GM23338 (cell line): ENCODE measurements around the gene CMIP. TPM values are rescaled to one million over a fixed set of nuclear protein-coding genes. Genes with fewer than 3 reads are reported as not detected.

Experiments used
- ATAC-seq: fragments of 200-7000 bp; cut with Tn5 transposase; 3 replicates; pipeline ENCODE4 v1.9.1; 2020
- DNase-seq: peaks from one replicate; pipeline ENCODE4 v3.0.0-alpha.2; 2015; ENCODE audit warnings: low spot score
- H2AFZ ChIP-seq: fragments of 200-600 bp; sonication (generic); 2 replicates; pipeline ENCODE4 v1.8.0; 2016; ENCODE audit warnings: antibody characterized with exemption, mild to moderate bottlenecking, moderate library complexity
- H3F3A ChIP-seq: fragments of 200-600 bp; sonication (generic); replicated peaks from 2 replicates; pipeline ENCODE4 v1.8.0; 2017; ENCODE audit warnings: antibody characterized with exemption, mixed run types, low read depth
- H3K27ac ChIP-seq: fragments of 200-600 bp; sonication (generic); 2 replicates; pipeline ENCODE4 v1.6.1; 2016; ENCODE audit warnings: low read depth
- H3K27me3 ChIP-seq: fragments of 200-600 bp; sonication (generic); 2 replicates; pipeline ENCODE4 v1.8.0; 2016; ENCODE audit warnings: mild to moderate bottlenecking, mixed run types, moderate library complexity; ENCODE audit not compliant: insufficient read depth
- H3K36me3 ChIP-seq: fragments of 200-600 bp; sonication (generic); 2 replicates; pipeline ENCODE4 v1.8.0; 2016; ENCODE audit warnings: mild to moderate bottlenecking; ENCODE audit not compliant: insufficient read depth
- H3K4me1 ChIP-seq: fragments of 200-600 bp; sonication (generic); 2 replicates; pipeline ENCODE4 v1.8.0; 2016; ENCODE audit warnings: mild to moderate bottlenecking, moderate library complexity; ENCODE audit not compliant: insufficient read depth
- H3K4me2 ChIP-seq: fragments of 200-600 bp; sonication (generic); 2 replicates; pipeline ENCODE4 v1.7.1; 2017; ENCODE audit warnings: mixed run types
- H3K4me3 ChIP-seq: fragments of 200-600 bp; sonication (generic); 2 replicates; pipeline ENCODE4 v1.6.1; 2016; ENCODE audit warnings: mixed run types
- H3K79me2 ChIP-seq: fragments of 200-600 bp; sonication (generic); replicated peaks from 2 replicates; pipeline ENCODE4 v1.8.0; 2017; ENCODE audit warnings: mild to moderate bottlenecking; ENCODE audit not compliant: insufficient read depth
- H3K9me2 ChIP-seq: fragments of 200-600 bp; sonication (generic); 2 replicates; pipeline ENCODE4 v1.8.0; 2017; ENCODE audit not compliant: insufficient read depth
- H4K20me1 ChIP-seq: fragments of 200-600 bp; sonication (generic); replicated peaks from 2 replicates; pipeline ENCODE4 v1.8.0; 2017; ENCODE audit warnings: mild to moderate bottlenecking; ENCODE audit not compliant: insufficient read depth
- H3K27ac Mint-ChIP-seq: 2 replicates; pipeline ENCODE4 v1.8.0; 2020; ENCODE audit warnings: inconsistent platforms, mild to moderate bottlenecking, moderate library complexity, mixed read lengths
- H3K27me3 Mint-ChIP-seq: 3 replicates; pipeline ENCODE4 v1.8.0; 2022; ENCODE audit warnings: low read depth, mild to moderate bottlenecking, moderate library complexity, mixed read lengths, inconsistent platforms; ENCODE audit not compliant: insufficient read depth, poor library complexity
- H3K36me3 Mint-ChIP-seq: 3 replicates; pipeline ENCODE4 v1.8.0; 2021; ENCODE audit warnings: low read depth, mild to moderate bottlenecking, inconsistent platforms, moderate library complexity, mixed read lengths
- H3K4me1 Mint-ChIP-seq: 3 replicates; pipeline ENCODE4 v1.8.0; 2020; ENCODE audit warnings: mild to moderate bottlenecking, inconsistent platforms, mixed read lengths
- H3K4me3 Mint-ChIP-seq: 3 replicates; pipeline ENCODE4 v1.8.0; 2021; ENCODE audit warnings: moderate library complexity, mild to moderate bottlenecking, inconsistent platforms, mixed read lengths
- H3K9me3 Mint-ChIP-seq: 3 replicates; pipeline ENCODE4 v1.8.0; 2020; ENCODE audit warnings: moderate library complexity, mild to moderate bottlenecking, inconsistent platforms, mixed read lengths
- CREB1 ChIP-seq: fragments of 250-450 bp; sonication (Bioruptor Pico); IDR thresholded peaks from 2 replicates; pipeline ENCODE4 v1.5.0; 2020; ENCODE audit warnings: low read depth, mild to moderate bottlenecking, moderate library complexity
- CTCF ChIP-seq, 2 experiments: fragments of 200-600 bp in 1 of 2; sonication (generic) in 1 of 2; conservative IDR thresholded peaks; 2 replicates each; pipeline versions ENCODE4 v1.5.1 to v1.6.1; 2016 to 2017; ENCODE audit warnings: antibody characterized with exemption in 2 of 2, low read depth in 2 of 2, mild to moderate bottlenecking in 2 of 2, moderate library complexity in 1 of 2
- ETS1 ChIP-seq: IDR thresholded peaks from 2 replicates; pipeline ENCODE4 v1.6.1; 2016; ENCODE audit warnings: antibody characterized with exemption
- EZH2 ChIP-seq: fragments of 200-600 bp; sonication (generic); IDR thresholded peaks from one replicate; pipeline ENCODE4 v1.8.0; 2017; ENCODE audit warnings: antibody characterized with exemption, mild to moderate bottlenecking, low read depth; ENCODE audit not compliant: unreplicated experiment
- JUNB ChIP-seq: IDR thresholded peaks from one replicate; pipeline ENCODE4 v1.6.1; 2016; ENCODE audit warnings: antibody characterized with exemption; ENCODE audit not compliant: unreplicated experiment
- REST ChIP-seq: IDR thresholded peaks from one replicate; pipeline ENCODE4 v1.6.1; 2018; ENCODE audit warnings: antibody characterized with exemption; ENCODE audit not compliant: unreplicated experiment
- STAT1 ChIP-seq: IDR thresholded peaks from one replicate; pipeline ENCODE4 v1.6.1; 2016; ENCODE audit warnings: antibody characterized with exemption; ENCODE audit not compliant: unreplicated experiment
- ZNF114 ChIP-seq: fragments of 250-450 bp; sonication (Bioruptor Pico); IDR thresholded peaks from 2 replicates; pipeline ENCODE4 v1.5.0; 2020; ENCODE audit warnings: mild to moderate bottlenecking, moderate library complexity
- ZNF462 ChIP-seq: fragments of 250-450 bp; sonication (Bioruptor Pico); IDR thresholded peaks from 2 replicates; pipeline ENCODE4 v1.5.0; 2020; ENCODE audit warnings: mild to moderate bottlenecking, moderate library complexity
- polyA plus RNA-seq: library from polyadenylated mRNA; unstranded; fragments of >200 nt; fragmentation: Nextera tagmentation; extraction: Ambion mirVana; gene quantifications from 2 replicates; pipeline ENCODE4 v1.2.1, GENCODE V29; 2016
- total RNA-seq: library from RNA; depleted of rRNA; stranded (reverse); fragments of >200 nt; shearing (Covaris generic); gene quantifications from 2 replicates; pipeline ENCODE4 v1.2.3, GENCODE V29; 2014

Gene CMIP
- total and polyA plus RNA-seq, 2 experiments from 2014 or later: 9.5 to 62.3 TPM

- Mint-ChIP-seq H3K4me1 (peaks cover 18% of the 10 kb centered on the region), H3K27ac (no peak overlapping the region), H3K4me3 (no peak overlapping the region), H3K27me3 (peaks cover 5% of the 10 kb centered on the region), H3K9me3 (no peaks in the 10 kb centered on the region; the same call in 2 of the 3 replicates), H3K36me3 (peaks cover 20% of the 10 kb centered on the region; the same call in 2 of the 3 replicates)
- ATAC-seq: no peak
- Histone ChIP-seq H4K20me1 (peaks cover 40% of the 10 kb centered on the region), H2AFZ (no peak overlapping the region), H3K79me2 (peaks cover 99% of the 10 kb centered on the region), H3K27me3 (no peaks in the 10 kb centered on the region), H3K4me1 (peaks cover 17% of the 10 kb centered on the region; the same call in 1 of the 2 replicates), H3K9me2 (no peaks in the 10 kb centered on the region), H3K27ac (peak overlapping the region; percentile 45), H3K4me3 (no peak overlapping the region), H3F3A (no peaks in the 10 kb centered on the region), H3K4me2 (no peak overlapping the region), H3K36me3 (no peaks in the 10 kb centered on the region)
- TF ChIP-seq REST: no peak
- TF ChIP-seq CREB1: no peak
- TF ChIP-seq ZNF114 (CRISPR knock-in tag): no peak
- TF ChIP-seq ETS1: no peak
- no peak for DNase-seq
These were observed 81.6 kb downstream of the CMIP start for GRCh38 chr16:81526199-81526598.

GRCh38 chr16:81526935-81527334, 82.3 kb downstream of the CMIP start:
- H4K20me1 ChIP-seq: peaks cover 40% of the 10 kb centered on the region
- Mint-ChIP-seq H3K27me3 (peaks cover 5% of the 10 kb centered on the region), H3K4me3 (no peak overlapping the region)
- TF ChIP-seq EZH2 (no peak), STAT1 (no peak), CTCF (conservative IDR thresholded peaks at IDR 0.05; ENCODE audit: low read depth in 2 of 2) (no peak), JUNB (no peak), ZNF462 (CRISPR knock-in tag) (no peak), CREB1 (no peak)

More at GRCh38 chr16:81526935-81527334, 82.3 kb downstream of the CMIP start:
- no peak for ATAC-seq
- H3K4me1 ChIP-seq: peaks cover 17% of the 10 kb centered on the region; the same call in 1 of the 2 replicates
- H3K4me2 ChIP-seq: no peak overlapping the region
- no peak for DNase-seq
- Mint-ChIP-seq H3K36me3 (peaks cover 20% of the 10 kb centered on the region; the same call in 2 of the 3 replicates), H3K4me1 (peaks cover 18% of the 10 kb centered on the region), H3K27ac (no peak overlapping the region), H3K9me3 (no peaks in the 10 kb centered on the region; the same call in 2 of the 3 replicates)
- H3K27ac ChIP-seq: peak overlapping the region; percentile 45; the same call in 1 of the 2 replicates
- no peaks in the 10 kb centered on the region for H3F3A ChIP-seq
- H3K27me3 ChIP-seq: no peaks in the 10 kb centered on the region
- H3K4me3 ChIP-seq: no peak overlapping the region
- H3K36me3 ChIP-seq: no peaks in the 10 kb centered on the region
- no peaks in the 10 kb centered on the region for H3K9me2 ChIP-seq
- peaks cover 98% of the 10 kb centered on the region for H3K79me2 ChIP-seq
- H2AFZ ChIP-seq: no peak overlapping the region
